Transverse colon (tissue), 4 donors: ENCODE data around the gene ECM2.

ENCODE experiments used
- CTCF ChIP-seq, 5 experiments: fragments of 200-600 bp in 3 of 5; fragments of 450-650 bp in 2 of 5; sonication (generic) in 3 of 5; IDR thresholded peaks; 1 replicate in 2 of 5; 2 replicates in 3 of 5; pipeline ENCODE4 v1.5.1; 2016 to 2017; ENCODE audit warnings: antibody characterized with exemption in 5 of 5, inconsistent platforms in 3 of 5, mild to moderate bottlenecking in 2 of 5, moderate library complexity in 1 of 5
- EP300 ChIP-seq: sonication (generic); formaldehyde crosslinking; IDR thresholded peaks from one replicate; pipeline ENCODE4 v1.6.1; 2017; ENCODE audit warnings: antibody characterized with exemption, low read depth
- POLR2A ChIP-seq: fragments of 450-650 bp; IDR thresholded peaks from one replicate; pipeline ENCODE4 v1.6.1; 2016; ENCODE audit warnings: antibody characterized with exemption, mild to moderate bottlenecking, moderate library complexity
- POLR2AphosphoS5 ChIP-seq, 3 donors: sonication (generic); formaldehyde crosslinking; IDR thresholded peaks; one replicate each; pipeline ENCODE4 v1.6.1; 2016; ENCODE audit warnings: antibody characterized with exemption in 3 of 3

GRCh38 chr9:92483627-92484545 lies 51.9 kb downstream of the ECM2 start:
- no peak for TF ChIP-seq CTCF (IDR thresholded peaks at IDR 0.05)
- TF ChIP-seq POLR2A, result no peak
- no peak for TF ChIP-seq EP300
- TF ChIP-seq POLR2AphosphoS5 (IDR thresholded peaks at IDR 0.05), result no peak
